Endodermal cell (in vitro differentiated cells): ENCODE measurements around the gene GNA12. TPM values are rescaled to one million over a fixed set of nuclear protein-coding genes. Genes with fewer than 3 reads are reported as not detected.
A peak's percentile ranks its signal among the peaks of the same experiment; 100 is the strongest.

Source experiments
- DNase-seq: peaks from one replicate; pipeline ENCODE4 v3.0.0-alpha.2; 2017
- H3K27ac ChIP-seq: 2 replicates; pipeline ENCODE4 v1.5.1; 2013; ENCODE audit warnings: mild to moderate bottlenecking, low read depth, low read length, moderate library complexity
- H3K27me3 ChIP-seq: 2 replicates; pipeline ENCODE4 v1.6.1; 2013; ENCODE audit warnings: mild to moderate bottlenecking, low read length, moderate library complexity; ENCODE audit not compliant: insufficient read depth, control insufficient read depth, poor library complexity, severe bottlenecking
- H3K36me3 ChIP-seq: 2 replicates; pipeline ENCODE4 v1.7.0; 2013; ENCODE audit warnings: mild to moderate bottlenecking, low read length, moderate library complexity; ENCODE audit not compliant: control insufficient read depth, insufficient read depth
- H3K4me1 ChIP-seq: one replicate; pipeline ENCODE4 v1.7.0; 2013; ENCODE audit warnings: low read length; ENCODE audit not compliant: control insufficient read depth, insufficient read depth
- H3K4me3 ChIP-seq: 2 replicates; pipeline ENCODE4 v1.5.1; 2013; ENCODE audit warnings: mild to moderate bottlenecking, low read length, moderate library complexity
- H3K9ac ChIP-seq: 2 replicates; pipeline ENCODE4 v1.6.1; 2013; ENCODE audit warnings: mild to moderate bottlenecking, low read length, moderate library complexity; ENCODE audit not compliant: poor library complexity, severe bottlenecking; ENCODE audit errors: extremely low read depth
- H3K9me3 ChIP-seq: 2 replicates; pipeline ENCODE4 v1.6.1; 2013; ENCODE audit warnings: mild to moderate bottlenecking, low read length, moderate library complexity; ENCODE audit not compliant: control insufficient read depth
- H3K27ac Mint-ChIP-seq: 2 replicates; pipeline ENCODE4 v1.8.0; 2020; ENCODE audit warnings: mixed read lengths
- H3K27me3 Mint-ChIP-seq: 2 replicates; pipeline ENCODE4 v1.8.0; 2021; ENCODE audit warnings: mild to moderate bottlenecking, mixed read lengths; ENCODE audit not compliant: insufficient read depth
- H3K36me3 Mint-ChIP-seq: 2 replicates; pipeline ENCODE4 v1.8.0; 2020; ENCODE audit warnings: low read depth, mixed read lengths
- H3K4me1 Mint-ChIP-seq: 2 replicates; pipeline ENCODE4 v1.8.0; 2020; ENCODE audit warnings: mixed read lengths
- H3K4me3 Mint-ChIP-seq: 2 replicates; pipeline ENCODE4 v1.8.0; 2020; ENCODE audit warnings: mild to moderate bottlenecking, moderate library complexity, mixed read lengths
- H3K9me3 Mint-ChIP-seq: 2 replicates; pipeline ENCODE4 v1.8.0; 2020; ENCODE audit warnings: mild to moderate bottlenecking, mixed read lengths
- WGBS, 2 experiments: methylation state at CpG; one replicate each; pipeline versions ENCODE4 v1.1.5 to v1.1.7; 2013; ENCODE audit warnings: missing lambda C conversion rate in 2 of 2, mixed read lengths in 1 of 2; ENCODE audit not compliant: insufficient coverage in 1 of 2, insufficient read length in 1 of 2; 5-methylcytosine and 5-hydroxymethylcytosine counted together
- total RNA-seq, 2 donors: library from RNA; stranded (reverse); fragmentation: NEBNext Ultra II Directional in 1 of 2; extraction: Animal tissue kit (Norgen Biotek cat#: 25700) in 1 of 2; gene quantifications; 2 replicates in 1 of 2; 3 replicates in 1 of 2; pipeline ENCODE4 v1.2.1, GENCODE V29; 2021
- TF ChIP-seq, protein P1 (sequence below): fragments of 200-600 bp; sonication (generic); conservative IDR thresholded peaks from 2 replicates; pipeline ENCODE4 v1.5.0; 2021; ENCODE audit warnings: antibody characterized with exemption, mild to moderate bottlenecking

GNA12 gene
- total RNA-seq, 2 donors from 2014 or later, result 55.0 to 64.7 TPM

- Histone ChIP-seq H3K9me3 (no peaks in the 10 kb centered on the region), H3K27me3 (no peaks in the 10 kb centered on the region), H3K4me3 (no peak overlapping the region), H3K36me3 (peaks cover 54% of the 10 kb centered on the region), H3K9ac (no peak overlapping the region), H3K4me1 (no peaks in the 10 kb centered on the region), H3K27ac (no peak overlapping the region)
- 95 to 96% methylated on average over 10 to 12 of the region's 12 CpGs for WGBS, 2 experiments
- no peak overlapping the region for H3K4me3 Mint-ChIP-seq
- peaks cover 25% of the 10 kb centered on the region for H3K4me1 Mint-ChIP-seq
- H3K9me3 Mint-ChIP-seq, result no peaks in the 10 kb centered on the region
- DNase-seq, result no peak
- peak overlapping the region; percentile 78 for H3K27ac Mint-ChIP-seq
- peaks cover 30% of the 10 kb centered on the region for H3K36me3 Mint-ChIP-seq
- TF ChIP-seq, protein P1, sequence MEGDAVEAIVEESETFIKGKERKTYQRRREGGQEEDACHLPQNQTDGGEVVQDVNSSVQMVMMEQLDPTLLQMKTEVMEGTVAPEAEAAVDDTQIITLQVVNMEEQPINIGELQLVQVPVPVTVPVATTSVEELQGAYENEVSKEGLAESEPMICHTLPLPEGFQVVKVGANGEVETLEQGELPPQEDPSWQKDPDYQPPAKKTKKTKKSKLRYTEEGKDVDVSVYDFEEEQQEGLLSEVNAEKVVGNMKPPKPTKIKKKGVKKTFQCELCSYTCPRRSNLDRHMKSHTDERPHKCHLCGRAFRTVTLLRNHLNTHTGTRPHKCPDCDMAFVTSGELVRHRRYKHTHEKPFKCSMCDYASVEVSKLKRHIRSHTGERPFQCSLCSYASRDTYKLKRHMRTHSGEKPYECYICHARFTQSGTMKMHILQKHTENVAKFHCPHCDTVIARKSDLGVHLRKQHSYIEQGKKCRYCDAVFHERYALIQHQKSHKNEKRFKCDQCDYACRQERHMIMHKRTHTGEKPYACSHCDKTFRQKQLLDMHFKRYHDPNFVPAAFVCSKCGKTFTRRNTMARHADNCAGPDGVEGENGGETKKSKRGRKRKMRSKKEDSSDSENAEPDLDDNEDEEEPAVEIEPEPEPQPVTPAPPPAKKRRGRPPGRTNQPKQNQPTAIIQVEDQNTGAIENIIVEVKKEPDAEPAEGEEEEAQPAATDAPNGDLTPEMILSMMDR, result no peak
- no peaks in the 10 kb centered on the region for H3K27me3 Mint-ChIP-seq
Observed at GRCh38 chr7:2776401-2776800, 67.7 kb downstream of the GNA12 start.

GRCh38 chr7:2775785-2776184 is 68.3 kb downstream of the GNA12 start:
- peak overlapping the region; percentile 78 for H3K27ac Mint-ChIP-seq
- no peaks in the 10 kb centered on the region for H3K27me3 Mint-ChIP-seq
- H3K9me3 ChIP-seq, result no peaks in the 10 kb centered on the region
- no peak for DNase-seq
- no peaks in the 10 kb centered on the region for H3K27me3 ChIP-seq
- H3K4me3 ChIP-seq, result no peak overlapping the region
- no peaks in the 10 kb centered on the region for H3K9me3 Mint-ChIP-seq
- no peaks in the 10 kb centered on the region for H3K4me1 ChIP-seq
- H3K36me3 Mint-ChIP-seq, result peaks cover 34% of the 10 kb centered on the region
- no peak overlapping the region for H3K9ac ChIP-seq
- H3K4me1 Mint-ChIP-seq, result peaks cover 25% of the 10 kb centered on the region
- 96 to 100% methylated on average over 1 to 4 of the region's 4 CpGs for WGBS, 2 experiments
- H3K4me3 Mint-ChIP-seq, result no peak overlapping the region
- no peak overlapping the region for H3K27ac ChIP-seq
- peaks cover 55% of the 10 kb centered on the region for H3K36me3 ChIP-seq
- TF ChIP-seq, protein P1, result no peak

DNA sequence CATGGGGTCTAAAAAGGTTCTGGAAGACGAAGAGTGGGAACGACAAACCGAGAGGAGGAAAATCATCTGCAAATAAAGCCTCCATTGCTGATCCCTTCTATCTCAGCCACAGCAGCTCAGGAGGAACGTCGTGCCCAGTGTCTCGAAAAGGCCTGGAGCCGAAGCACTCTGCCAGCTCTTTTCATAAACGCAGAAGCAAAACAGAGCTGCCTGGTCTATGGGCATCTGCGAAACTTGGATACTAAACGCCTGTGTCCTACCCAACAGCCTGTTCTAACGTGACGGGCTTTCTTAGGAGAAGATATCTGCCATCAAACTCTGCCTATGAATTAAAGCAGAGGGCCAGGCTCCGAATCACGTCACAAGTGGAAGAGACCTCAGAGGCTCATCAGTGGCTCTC is 68.7 kb downstream of the GNA12 start:
- H3K27ac ChIP-seq, result no peak overlapping the region
- WGBS, 2 experiments, result 91 to 94% methylated on average over 14 of the region's 14 CpGs
- H3K9me3 ChIP-seq, result no peaks in the 10 kb centered on the region

More for the DNA sequence above, 68.7 kb downstream of the GNA12 start:
- Histone ChIP-seq H3K4me3 (no peak overlapping the region), H3K36me3 (peaks cover 55% of the 10 kb centered on the region), H3K4me1 (no peaks in the 10 kb centered on the region), H3K27me3 (no peaks in the 10 kb centered on the region), H3K9ac (no peak overlapping the region)
- Mint-ChIP-seq H3K4me3 (no peak overlapping the region), H3K27me3 (no peaks in the 10 kb centered on the region), H3K27ac (peak overlapping the region; percentile 18), H3K4me1 (peaks cover 25% of the 10 kb centered on the region), H3K9me3 (no peaks in the 10 kb centered on the region), H3K36me3 (peaks cover 36% of the 10 kb centered on the region)
- no peak for DNase-seq
- TF ChIP-seq, protein P1, result no peak
